HG03520 (cell line): ENCODE data around the gene KNDC1.
"Not testable (repeated sequence)": the region's sequence is repeated elsewhere in the genome, so short reads cannot be mapped to it uniquely, and the experiment has no call there.

ENCODE experiments used
- ATAC-seq: cut with Tn5 transposase; IDR thresholded peaks from one replicate; pipeline ENCODE4 v1.9.1; 2021; ENCODE audit warnings: mild to moderate bottlenecking, moderate library complexity; ENCODE audit not compliant: unreplicated experiment

Gene KNDC1

DNA sequence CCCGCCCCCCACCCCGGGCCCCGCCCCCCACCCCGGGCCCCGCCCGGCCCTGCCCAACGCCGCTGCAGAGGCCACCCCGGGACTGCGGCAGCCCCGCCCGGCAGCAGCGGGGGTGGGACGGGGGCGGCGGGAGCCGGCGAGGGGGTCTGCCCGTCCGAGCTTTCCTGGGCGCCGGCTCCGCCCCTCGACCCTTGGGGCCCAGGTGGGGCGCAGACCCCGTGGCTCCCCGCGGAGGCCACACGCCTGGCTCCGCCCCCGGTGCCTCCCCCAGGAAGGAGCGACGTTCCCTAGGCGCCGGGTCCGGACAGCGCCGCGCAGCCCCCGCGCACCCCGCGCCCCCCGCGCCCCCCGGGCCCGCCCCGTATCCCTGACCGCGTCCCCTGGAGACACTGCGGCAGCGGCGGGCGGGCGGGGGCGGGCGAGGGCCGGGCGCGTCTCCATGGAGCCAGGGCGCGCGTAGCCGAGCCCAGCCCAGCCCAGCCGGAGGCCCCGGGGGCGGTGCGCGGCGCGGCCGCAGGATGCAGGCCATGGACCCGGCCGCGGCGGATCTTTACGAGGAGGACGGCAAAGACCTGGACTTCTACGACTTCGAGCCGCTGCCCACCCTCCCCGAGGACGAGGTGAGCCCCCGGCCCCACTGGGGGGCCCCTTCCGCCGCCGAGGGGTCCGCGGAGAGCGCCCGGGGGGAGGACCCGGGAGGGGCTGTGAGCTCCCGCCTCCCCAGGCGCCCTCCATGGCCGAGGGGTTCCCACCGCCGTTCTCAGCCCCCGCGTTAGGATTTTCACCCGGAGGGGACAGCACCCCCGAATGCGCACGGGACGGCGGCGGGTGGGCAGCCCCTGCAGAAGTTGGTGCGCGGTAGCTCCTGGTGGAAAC is at the start of gene KNDC1:
Gene KNDC1 (plus strand): TSS at position 270 of the 876 bp plus-strand sequence. CDS start 249 bp downstream, at position 519.
- ATAC-seq, result no peak

GRCh38 chr10:133110609-133111275 is 49.3 kb upstream of the KNDC1 start:
- ATAC-seq, result no peak

- not testable (repeated sequence) for ATAC-seq
Observed at GRCh38 chr10:133111640-133112039, 48.4 kb upstream of the KNDC1 start.

- no peak for ATAC-seq
Observed at GRCh38 chr10:133113146-133113830, 46.7 kb upstream of the KNDC1 start.

GRCh38 chr10:133113847-133114246 is 46.2 kb upstream of the KNDC1 start:
- no peak for ATAC-seq

GRCh38 chr10:133114251-133114650 is 45.8 kb upstream of the KNDC1 start:
- no peak for ATAC-seq

DNA sequence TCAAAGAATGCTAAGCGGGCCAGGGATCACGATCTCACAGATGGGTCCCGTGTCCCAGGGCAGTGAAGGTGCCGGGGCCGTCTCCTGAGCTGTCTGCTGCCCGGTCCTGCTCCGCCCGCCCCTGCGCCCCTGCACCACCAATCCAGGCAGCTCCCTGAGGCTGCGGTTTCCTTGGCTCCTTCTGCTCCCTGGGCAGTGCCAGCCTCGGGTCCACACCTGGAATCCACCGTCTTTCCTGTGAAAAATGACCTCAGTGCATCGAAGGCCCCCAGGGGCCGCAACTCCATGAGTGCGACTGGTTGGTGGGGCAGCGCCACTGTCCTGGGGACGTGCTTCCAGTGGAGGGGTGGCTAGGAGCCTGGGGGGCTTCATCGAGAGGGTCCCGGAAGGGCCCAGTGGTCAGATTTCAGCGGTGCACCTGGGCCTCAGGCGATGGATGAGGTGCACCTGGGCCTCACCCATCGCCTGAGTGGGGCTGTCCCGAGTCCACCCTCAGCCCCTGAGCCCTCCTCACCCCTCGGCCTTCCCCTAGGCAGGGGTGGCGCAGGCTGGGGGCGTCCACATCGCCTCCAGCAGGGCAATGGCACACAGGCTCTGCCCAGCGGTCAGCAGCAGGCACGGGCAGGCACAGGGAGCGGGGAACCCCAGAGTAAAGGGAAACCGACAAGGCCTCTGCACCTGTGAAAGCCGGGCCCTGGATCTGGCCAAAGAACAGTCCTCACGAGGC is 45.1 kb upstream of the KNDC1 start:
- ATAC-seq, result no peak

DNA sequence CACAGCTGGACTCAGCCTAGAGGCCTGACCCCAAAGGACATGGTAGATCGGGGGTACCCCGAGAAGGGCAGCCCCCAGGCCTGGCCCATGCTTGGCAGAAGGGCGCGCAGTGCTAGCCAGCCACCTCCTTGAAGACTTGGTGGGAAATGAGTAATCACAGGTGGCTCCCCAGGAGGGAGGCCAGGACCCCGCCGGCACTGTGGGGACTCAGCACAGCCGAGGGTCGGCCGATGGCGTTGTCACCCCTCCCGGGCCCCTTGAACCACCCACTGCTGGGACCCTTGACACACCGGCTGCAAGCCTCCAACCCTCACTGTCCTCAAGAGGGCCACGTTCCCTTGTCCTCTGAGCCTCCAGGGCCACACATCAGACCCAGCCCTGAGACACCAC is 44.6 kb upstream of the KNDC1 start:
- ATAC-seq, result no peak

GRCh38 chr10:133115976-133116375 is 44.0 kb upstream of the KNDC1 start:
- ATAC-seq, result no peak

GRCh38 chr10:133116455-133116854 is 43.6 kb upstream of the KNDC1 start:
- no peak for ATAC-seq

DNA sequence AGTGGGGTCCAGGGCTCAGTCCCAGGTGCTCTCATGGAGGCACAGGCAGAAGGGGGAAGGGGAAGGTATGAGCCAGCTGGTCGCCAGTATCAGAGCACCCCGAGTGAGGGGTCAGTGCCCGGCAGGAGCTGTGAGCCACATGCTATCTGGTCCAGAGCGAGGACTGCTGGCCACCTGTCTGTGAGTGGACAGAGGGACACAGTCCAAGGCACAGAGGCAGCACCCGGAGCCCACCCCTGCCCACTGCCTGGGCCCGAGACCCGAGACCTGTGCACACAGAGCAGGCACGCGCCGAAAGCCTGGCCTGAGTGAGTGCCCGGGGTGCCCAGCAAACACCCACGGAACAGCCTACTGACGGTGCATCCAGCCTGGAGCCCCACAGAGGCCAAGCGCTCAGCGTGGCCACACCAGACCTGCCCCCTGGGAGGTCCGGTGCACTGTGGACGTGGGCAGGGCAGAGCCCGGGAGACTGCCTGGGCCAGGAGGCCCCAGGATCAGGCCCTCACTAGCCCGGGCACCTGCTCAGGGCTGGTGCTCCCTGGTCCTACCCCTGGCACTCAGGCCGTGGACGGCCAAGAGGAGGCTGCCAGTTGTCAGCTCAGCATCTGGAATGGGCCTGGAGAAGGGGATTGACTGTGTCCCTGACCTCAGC is 42.9 kb upstream of the KNDC1 start:
- no peak for ATAC-seq

- no peak for ATAC-seq
Observed at GRCh38 chr10:133117688-133118071, 42.3 kb upstream of the KNDC1 start.

DNA sequence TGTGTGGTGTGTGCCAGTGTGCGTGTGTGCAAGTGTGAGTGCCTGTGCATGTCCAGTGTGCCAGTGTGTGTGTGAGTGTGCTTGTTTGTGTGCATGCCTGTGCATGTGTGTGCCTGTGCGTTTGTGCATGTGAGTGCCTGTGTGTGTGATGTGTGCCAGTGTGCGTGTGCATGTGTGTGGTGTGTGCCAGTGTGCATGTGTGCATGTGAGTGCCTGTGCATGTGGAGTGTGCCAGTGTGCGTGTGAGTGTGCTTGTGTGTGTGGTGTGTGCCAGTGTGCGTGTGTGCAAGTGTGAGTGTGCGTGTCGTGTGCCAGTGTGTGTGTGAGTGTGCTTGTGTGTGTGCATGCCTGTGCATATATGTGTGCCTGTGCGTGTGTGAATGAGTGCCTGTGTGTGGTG is 38.5 kb upstream of the KNDC1 start:
- no peak for ATAC-seq

GRCh38 chr10:133122171-133122935 is 37.7 kb upstream of the KNDC1 start:
- no peak for ATAC-seq

DNA sequence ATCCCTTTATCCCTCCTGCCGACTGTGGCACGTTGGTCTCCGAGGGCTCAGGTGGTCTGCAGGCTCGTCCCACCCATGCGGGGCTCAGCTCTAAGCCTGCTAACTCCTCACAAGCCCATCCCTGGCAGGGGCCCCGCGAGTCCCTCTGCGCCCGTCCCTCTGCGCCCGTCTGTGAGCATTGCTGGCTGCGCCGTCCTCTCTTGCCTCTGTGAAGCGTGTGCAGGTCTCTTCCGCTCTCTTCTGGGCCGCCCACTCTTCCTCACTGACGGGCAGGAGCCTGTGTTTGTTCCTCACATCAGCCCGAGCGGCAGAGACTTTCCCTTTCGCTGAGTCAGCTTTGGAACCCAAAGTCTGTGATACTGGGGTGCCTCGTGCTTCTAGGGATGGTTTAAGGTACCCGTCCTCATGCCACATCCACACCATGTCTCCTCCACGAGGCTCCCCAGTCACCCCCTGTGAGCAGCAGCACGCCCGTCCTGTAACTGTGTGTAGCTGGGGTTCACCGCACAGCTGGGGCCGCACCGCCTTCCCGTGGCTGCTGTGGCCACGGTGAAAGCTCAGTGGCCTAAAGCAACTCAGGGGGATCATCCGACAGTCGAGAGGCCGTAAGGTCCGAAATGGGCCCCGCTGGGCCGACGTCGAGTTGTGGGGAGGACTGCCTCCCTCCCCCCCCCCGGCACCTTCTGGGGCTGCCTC is 36.8 kb upstream of the KNDC1 start:
- no peak for ATAC-seq

DNA sequence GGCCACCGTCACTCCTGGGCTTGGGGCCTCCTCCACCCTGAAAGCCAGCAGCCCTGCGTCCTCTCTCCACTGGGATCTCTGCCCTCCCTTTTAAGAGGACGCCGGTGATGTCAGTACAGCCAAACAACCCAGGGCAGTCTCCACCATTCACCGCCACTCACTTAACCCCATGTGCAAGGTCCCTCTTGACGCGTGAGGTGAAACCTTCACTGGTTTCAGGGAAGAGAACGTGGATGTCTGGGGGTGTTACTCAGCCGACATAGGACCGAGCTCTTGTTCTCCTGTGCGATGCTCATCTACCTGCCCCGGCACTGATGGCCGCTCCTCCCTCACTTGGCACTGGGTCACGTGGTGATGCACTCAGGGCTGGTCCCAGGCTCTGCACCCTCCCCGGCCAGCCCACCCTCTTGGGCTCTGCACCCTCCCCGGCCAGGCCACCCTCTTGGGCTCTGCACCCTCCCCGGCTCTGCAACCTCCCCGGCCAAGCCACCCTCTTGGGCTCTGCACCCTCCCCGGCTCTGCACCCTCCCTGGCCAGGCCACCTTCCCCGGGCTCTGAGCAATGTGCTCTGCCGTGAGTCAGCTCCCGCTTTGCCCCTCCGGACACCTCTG is 36.2 kb upstream of the KNDC1 start:
- ATAC-seq, result no peak

GRCh38 chr10:133124357-133125211 is 35.4 kb upstream of the KNDC1 start:
- no peak for ATAC-seq

GRCh38 chr10:133125901-133126300 is 34.1 kb upstream of the KNDC1 start:
- ATAC-seq, result no peak
